MM.1S (cell line): ENCODE data around the gene DEPDC5.

Experiments used
- DNase-seq: peaks from one replicate; pipeline ENCODE4 v3.0.0-alpha.2; 2015
- H2AFZ ChIP-seq: fragments of 300-600 bp; sonication (generic); 2 replicates; pipeline ENCODE4 v1.6.0; 2016; ENCODE audit warnings: antibody characterized with exemption, low read length
- H3F3A ChIP-seq: fragments of 300-600 bp; sonication (generic); 2 replicates; pipeline ENCODE4 v1.6.1; 2016; ENCODE audit warnings: mild to moderate bottlenecking, antibody characterized with exemption, low read length, moderate library complexity, mixed read lengths; ENCODE audit not compliant: insufficient read depth
- H3K27ac ChIP-seq: fragments of 300-600 bp; sonication (generic); 2 replicates; pipeline ENCODE4 v1.5.1; 2016; ENCODE audit warnings: mild to moderate bottlenecking, low read length
- H3K27me3 ChIP-seq: fragments of 300-600 bp; sonication (generic); replicated peaks from 2 replicates; pipeline ENCODE4 v1.6.0; 2016; ENCODE audit warnings: low read length; ENCODE audit not compliant: insufficient read depth
- H3K36me3 ChIP-seq: fragments of 300-600 bp; sonication (generic); replicated peaks from 2 replicates; pipeline ENCODE4 v1.6.1; 2016; ENCODE audit warnings: mild to moderate bottlenecking, low read length, mixed read lengths; ENCODE audit not compliant: insufficient read depth
- H3K4me1 ChIP-seq: fragments of 300-600 bp; sonication (generic); 2 replicates; pipeline ENCODE4 v1.6.1; 2016; ENCODE audit warnings: low read length, mixed read lengths
- H3K4me2 ChIP-seq: fragments of 300-600 bp; sonication (generic); 2 replicates; pipeline ENCODE4 v1.6.0; 2016; ENCODE audit warnings: low read depth, low read length
- H3K4me3 ChIP-seq: fragments of 300-600 bp; sonication (generic); 2 replicates; pipeline ENCODE4 v1.5.1; 2016; ENCODE audit warnings: low read length, mixed read lengths
- H3K79me2 ChIP-seq: fragments of 300-600 bp; sonication (generic); 2 replicates; pipeline ENCODE4 v1.6.1; 2016; ENCODE audit warnings: mixed run types, low read length, mixed read lengths
- H3K9ac ChIP-seq: fragments of 300-600 bp; sonication (generic); 2 replicates; pipeline ENCODE4 v1.6.1; 2016; ENCODE audit warnings: low read length, mixed read lengths
- H3K9me2 ChIP-seq: fragments of 300-600 bp; sonication (generic); replicated peaks from 2 replicates; pipeline ENCODE4 v1.6.1; 2016; ENCODE audit warnings: mild to moderate bottlenecking, low read length, mixed read lengths; ENCODE audit not compliant: insufficient read depth
- H3K9me3 ChIP-seq: fragments of 300-600 bp; sonication (generic); replicated peaks from 2 replicates; pipeline ENCODE4 v1.6.1; 2016; ENCODE audit warnings: mild to moderate bottlenecking, low read length, mixed read lengths; ENCODE audit not compliant: insufficient read depth
- H4K20me1 ChIP-seq: fragments of 300-600 bp; sonication (generic); 2 replicates; pipeline ENCODE4 v1.6.1; 2016; ENCODE audit warnings: mild to moderate bottlenecking, low read length, moderate library complexity, mixed read lengths; ENCODE audit not compliant: insufficient read depth
- CTCF ChIP-seq: fragments of 300-600 bp; sonication (generic); IDR thresholded peaks from 2 replicates; pipeline ENCODE4 v1.5.1; 2016; ENCODE audit warnings: antibody characterized with exemption, low read length, mixed read lengths
- EZH2 ChIP-seq: fragments of 300-600 bp; sonication (generic); optimal IDR thresholded peaks from 2 replicates; pipeline ENCODE3; 2017; ENCODE audit warnings: low read depth, mild to moderate bottlenecking, antibody characterized with exemption, low read length, mixed read lengths
- EZH2phosphoT487 ChIP-seq: fragments of 300-600 bp; sonication (generic); IDR thresholded peaks from 2 replicates; pipeline ENCODE4 v1.6.1; 2018; ENCODE audit warnings: antibody characterized with exemption, low read length

Gene DEPDC5

GRCh38 chr22:31952472-31952871, 198.7 kb downstream of the DEPDC5 start:
- Histone ChIP-seq H2AFZ (no peak overlapping the region), H3K36me3 (peaks cover 10% of the 10 kb centered on the region), H3K79me2 (peaks cover 94% of the 10 kb centered on the region), H3K9me3 (no peaks in the 10 kb centered on the region), H3K9me2 (no peaks in the 10 kb centered on the region), H3K4me2 (no peak overlapping the region), H3K4me1 (no peaks in the 10 kb centered on the region), H3K27me3 (no peaks in the 10 kb centered on the region), H3K9ac (no peak overlapping the region), H3K4me3 (no peak overlapping the region), H3K27ac (no peak overlapping the region), H3F3A (no peaks in the 10 kb centered on the region), H4K20me1 (peaks cover 44% of the 10 kb centered on the region)
- no peak for DNase-seq
- TF ChIP-seq CTCF = no peak
- no peak for TF ChIP-seq EZH2phosphoT487
- no peak for TF ChIP-seq EZH2

GRCh38 chr22:31953261-31953660, 199.4 kb downstream of the DEPDC5 start:
- peaks cover 6% of the 10 kb centered on the region for H3K36me3 ChIP-seq
- H2AFZ ChIP-seq = no peak overlapping the region
- H3K9ac ChIP-seq = no peak overlapping the region
- H4K20me1 ChIP-seq = peaks cover 43% of the 10 kb centered on the region
- H3K79me2 ChIP-seq = peaks cover 87% of the 10 kb centered on the region
- H3K4me1 ChIP-seq = no peaks in the 10 kb centered on the region
- H3K9me2 ChIP-seq = no peaks in the 10 kb centered on the region
- no peak for DNase-seq
- no peak overlapping the region for H3K27ac ChIP-seq
- H3K9me3 ChIP-seq = no peaks in the 10 kb centered on the region
- H3K27me3 ChIP-seq = no peaks in the 10 kb centered on the region
- H3K4me3 ChIP-seq = no peak overlapping the region
- no peak overlapping the region for H3K4me2 ChIP-seq
- TF ChIP-seq CTCF = no peak
- TF ChIP-seq EZH2phosphoT487 = no peak
- no peaks in the 10 kb centered on the region for H3F3A ChIP-seq

- no peak overlapping the region for H3K4me3 ChIP-seq
- TF ChIP-seq EZH2 (no peak), CTCF (no peak), EZH2phosphoT487 (no peak)
- peaks cover 4% of the 10 kb centered on the region; the same call in 1 of the 2 replicates for H3F3A ChIP-seq
- no peak overlapping the region for H3K9ac ChIP-seq
- DNase-seq = no peak
- H4K20me1 ChIP-seq = peaks cover 46% of the 10 kb centered on the region
- peaks cover 6% of the 10 kb centered on the region for H3K36me3 ChIP-seq
- H3K27ac ChIP-seq = no peak overlapping the region
- no peaks in the 10 kb centered on the region for H3K4me1 ChIP-seq
- no peaks in the 10 kb centered on the region for H3K9me3 ChIP-seq
- H3K79me2 ChIP-seq = peaks cover 71% of the 10 kb centered on the region
- H2AFZ ChIP-seq = no peak overlapping the region
- no peaks in the 10 kb centered on the region for H3K9me2 ChIP-seq
- no peak overlapping the region for H3K4me2 ChIP-seq
- H3K27me3 ChIP-seq = no peaks in the 10 kb centered on the region
Observed at GRCh38 chr22:31954535-31955523, 201.0 kb downstream of the DEPDC5 start.
